ENCODE measurements around the gene PCNX1. TPM values are rescaled to one million over a fixed set of nuclear protein-coding genes. Genes with fewer than 3 reads are reported as not detected.

Gene PCNX1
- total and polyA plus RNA-seq, 9 of the 15 experiments (the other 6 are each of a cell fraction or from before 2014, with no cell fraction given): 0.30 to 4.5 (median 2.3) TPM

GRCh38 chr14:71031000-71031399 lies 123.7 kb downstream of the PCNX1 start (continued):
- no peak for TF ChIP-seq NFRKB (IDR thresholded peaks at IDR 0.05; ENCODE audit: low read depth)

- H3K4me3 ChIP-seq: no peak overlapping the region
- ChIA-PET CTCF (ENCODE audit: low intra/inter-chr PET ratio) (no interaction called here), POLR2A (interaction anchor here (0.6 kb wide), 1 partner anchor 96 kb away, joined by 3 read pairs; no protein-coding TSS in a partner anchor)
- 22% methylated on average over 4 of the region's 4 CpGs for WGBS (ENCODE audit: insufficient coverage, low coverage, missing lambda C conversion rate)
- TF ChIP-seq SOX6 (IDR thresholded peaks at IDR 0.05): no peak
- TF ChIP-seq TSHZ1 (CRISPR knock-in tag; IDR thresholded peaks at IDR 0.05): no peak
- TF ChIP-seq WHSC1 (IDR thresholded peaks at IDR 0.05; ENCODE audit: low read length): no peak
- no peak for TF ChIP-seq ZNF75A (CRISPR knock-in tag; IDR thresholded peaks at IDR 0.05)
- no peak for TF ChIP-seq HDGF (IDR thresholded peaks at IDR 0.05)
- no peak for TF ChIP-seq ZNF551 (CRISPR knock-in tag; IDR thresholded peaks at IDR 0.05)
- no peak for TF ChIP-seq MXD1 (CRISPR knock-in tag; IDR thresholded peaks at IDR 0.05; ENCODE audit: borderline replicate concordance, poor library complexity, severe bottlenecking)
- no peak for TF ChIP-seq ZNF507 (tag; conservative IDR thresholded peaks at IDR 0.05)
- TF ChIP-seq RBM14 (IDR thresholded peaks at IDR 0.05; ENCODE audit: borderline replicate concordance, insufficient read depth, low read depth, low read length): no peak
- H3K9me3 ChIP-seq (replicated peaks; ENCODE audit: control insufficient read depth, insufficient read depth, low read depth, low read length): no peaks in the 10 kb centered on the region
- FAIRE-seq (no peak), DNase-seq (ENCODE audit: extremely low read depth in 1 of 4, low spot score in 3 of 4) (no peak), ATAC-seq (no peak)
- H3K9ac ChIP-seq (ENCODE audit: insufficient read depth in 1 of 2, low read depth in 2 of 2, low read length in 2 of 2): no peak overlapping the region
- no peaks in the 10 kb centered on the region for H3K36me3 ChIP-seq (ENCODE audit: control insufficient read depth, insufficient read depth, low read length)
- no peak overlapping the region for H2AFZ ChIP-seq (ENCODE audit: low read depth, low read length)
- intact Hi-C loops (cut with micrococcal nuclease): no loop called here
- in situ Hi-C loops (cut with MboI): no loop called here
- no peaks in the 10 kb centered on the region for H3K4me1 ChIP-seq (replicated peaks in 1 of 2; ENCODE audit: control insufficient read depth in 2 of 2, insufficient read depth in 2 of 2, low read length in 2 of 2)
- no peaks in the 10 kb centered on the region for H4K20me1 ChIP-seq (replicated peaks; ENCODE audit: control insufficient read depth, insufficient read depth, low read length)
- no peaks in the 10 kb centered on the region for H3K9me1 ChIP-seq (ENCODE audit: control insufficient read depth, insufficient read depth, low read length)
- H3K4me2 ChIP-seq (ENCODE audit: insufficient read depth, low read length): no peak overlapping the region
- no peak overlapping the region for H3K27ac ChIP-seq (ENCODE audit: extremely low read depth, low read depth, low read length)
- BruUV-seq (replicated peaks): no TSS peak
- no peaks in the 10 kb centered on the region for H3K27me3 ChIP-seq (ENCODE audit: control insufficient read depth in 2 of 2, insufficient read depth in 2 of 2, low read length in 2 of 2)
- H3K79me2 ChIP-seq (ENCODE audit: control insufficient read depth, insufficient read depth, low read length): no peaks in the 10 kb centered on the region
These were observed 129.2 kb downstream of the PCNX1 start for GRCh38 chr14:71036433-71036832.
